Fibroblast of skin of left biceps (primary cell): ENCODE results near the gene SLC24A3.

Source experiments
- DNase-seq, 2 experiments: peaks; one replicate each; pipeline ENCODE4 v3.0.0-alpha.2; 2013; ENCODE audit warnings: low read depth in 2 of 2

The SLC24A3 gene

DNA sequence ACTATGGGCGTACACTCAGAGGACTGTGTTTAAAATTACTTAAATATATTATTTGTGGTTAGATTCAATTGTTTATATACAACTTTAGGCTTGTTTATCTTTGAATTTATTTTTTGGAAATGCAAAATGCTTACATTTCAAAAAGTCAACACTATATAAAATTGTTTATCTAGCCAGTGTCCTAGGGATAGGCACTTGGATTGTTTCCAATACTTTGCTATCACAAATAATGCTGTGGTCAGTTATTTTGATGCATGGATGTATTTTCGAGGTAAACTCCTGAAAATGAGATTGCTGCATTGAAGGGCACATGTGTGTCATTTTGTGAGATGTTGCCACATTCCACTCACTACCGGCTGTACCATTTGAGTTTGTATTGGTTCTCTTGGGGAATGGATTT is 213.9 kb downstream of the SLC24A3 start:
- DNase-seq, result no peak

DNA sequence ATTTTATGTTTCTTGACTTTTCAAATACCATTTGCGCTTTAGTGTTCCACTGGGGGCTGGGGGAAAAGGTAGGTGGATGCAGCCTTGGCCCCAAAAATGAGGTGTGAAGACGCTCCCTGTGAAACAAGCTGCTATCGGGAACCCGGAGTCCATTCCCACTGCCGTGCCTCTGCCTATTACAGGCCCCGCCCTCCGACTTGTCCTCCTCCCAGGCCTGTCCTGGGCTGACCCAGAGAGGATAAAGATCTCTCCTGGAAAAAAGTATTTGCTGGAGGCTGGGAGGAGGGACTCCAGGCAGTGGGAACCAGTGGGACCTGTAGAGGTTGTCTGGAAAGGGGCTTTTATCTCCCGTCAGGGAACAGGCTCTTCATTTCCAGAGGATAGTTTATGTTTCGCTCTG is 215.0 kb downstream of the SLC24A3 start:
- no peak for DNase-seq

GRCh38 chr20:19427913-19428312 is 215.5 kb downstream of the SLC24A3 start:
- DNase-seq, result no peak

- DNase-seq, result no peak
These were observed 215.9 kb downstream of the SLC24A3 start for GRCh38 chr20:19428324-19428723.

GRCh38 chr20:19429538-19429937 is 217.1 kb downstream of the SLC24A3 start:
- DNase-seq, result no peak

DNA sequence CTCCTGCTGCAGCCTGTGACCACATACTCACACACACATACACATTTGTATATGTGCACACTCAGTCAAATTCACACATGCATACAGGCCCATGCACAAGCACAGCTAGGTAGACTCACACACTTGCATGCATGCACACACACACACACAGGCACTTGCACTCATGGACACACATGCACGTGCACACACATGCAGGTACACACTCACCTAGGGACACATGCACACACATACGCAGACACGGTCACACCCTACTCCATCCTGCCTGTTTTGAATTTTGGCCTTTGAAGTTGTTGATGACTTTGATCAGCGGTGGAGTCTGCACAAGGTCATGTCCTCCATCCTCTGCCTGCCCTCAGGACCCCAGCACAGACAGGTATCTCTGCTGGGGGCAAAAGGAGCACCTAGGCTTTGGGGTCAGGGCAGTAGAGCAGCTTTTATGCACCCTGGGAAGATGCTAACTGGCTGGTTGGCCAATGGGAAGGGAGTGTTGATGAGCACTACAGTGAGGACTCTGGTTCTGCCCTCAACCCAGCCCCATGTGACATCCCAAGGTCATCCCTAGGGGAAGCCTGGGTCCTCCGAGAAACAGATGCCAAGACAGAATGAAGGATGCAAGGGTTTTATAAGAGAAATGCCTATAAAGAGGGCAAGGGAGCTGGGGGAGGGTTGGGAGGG is 218.3 kb downstream of the SLC24A3 start:
- no peak for DNase-seq

DNA sequence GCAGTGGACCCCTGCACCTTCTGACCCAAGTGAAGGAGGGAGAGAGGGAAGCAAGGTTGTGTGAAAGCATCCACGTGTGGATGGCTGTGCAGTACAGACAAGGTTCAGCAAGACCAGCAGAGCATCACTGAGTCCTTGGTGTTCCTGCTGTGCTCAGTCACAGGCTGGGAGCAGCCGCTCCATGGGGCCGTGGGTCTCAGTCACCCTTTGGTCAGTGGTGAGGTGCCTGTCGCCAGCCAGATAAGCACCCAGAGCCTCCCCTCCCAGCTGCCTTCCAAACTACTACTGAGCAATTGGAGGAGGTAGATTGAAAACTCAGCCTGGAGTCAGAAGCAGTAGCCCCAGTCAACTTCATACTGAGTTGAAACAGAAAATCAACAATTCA is 218.9 kb downstream of the SLC24A3 start:
- DNase-seq, result no peak

DNA sequence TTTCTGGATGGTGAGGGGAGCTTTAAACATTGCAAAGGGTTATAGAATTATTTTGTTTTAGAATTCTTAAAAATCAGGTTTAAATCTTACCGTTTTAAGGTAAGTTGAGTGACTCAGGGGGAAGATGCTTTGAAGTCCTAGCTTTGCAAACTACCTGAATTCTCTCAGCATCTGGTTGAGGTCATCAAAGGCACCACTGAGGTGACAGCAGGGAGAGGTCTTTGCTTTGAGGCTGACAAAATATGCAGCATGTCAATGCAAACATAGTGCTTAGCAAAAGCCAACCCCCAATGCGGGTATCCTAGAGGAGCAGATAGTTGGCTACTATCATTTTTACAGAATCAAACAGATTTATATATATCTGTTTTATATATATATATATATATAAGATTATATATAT is 219.5 kb downstream of the SLC24A3 start:
- no peak for DNase-seq

DNA sequence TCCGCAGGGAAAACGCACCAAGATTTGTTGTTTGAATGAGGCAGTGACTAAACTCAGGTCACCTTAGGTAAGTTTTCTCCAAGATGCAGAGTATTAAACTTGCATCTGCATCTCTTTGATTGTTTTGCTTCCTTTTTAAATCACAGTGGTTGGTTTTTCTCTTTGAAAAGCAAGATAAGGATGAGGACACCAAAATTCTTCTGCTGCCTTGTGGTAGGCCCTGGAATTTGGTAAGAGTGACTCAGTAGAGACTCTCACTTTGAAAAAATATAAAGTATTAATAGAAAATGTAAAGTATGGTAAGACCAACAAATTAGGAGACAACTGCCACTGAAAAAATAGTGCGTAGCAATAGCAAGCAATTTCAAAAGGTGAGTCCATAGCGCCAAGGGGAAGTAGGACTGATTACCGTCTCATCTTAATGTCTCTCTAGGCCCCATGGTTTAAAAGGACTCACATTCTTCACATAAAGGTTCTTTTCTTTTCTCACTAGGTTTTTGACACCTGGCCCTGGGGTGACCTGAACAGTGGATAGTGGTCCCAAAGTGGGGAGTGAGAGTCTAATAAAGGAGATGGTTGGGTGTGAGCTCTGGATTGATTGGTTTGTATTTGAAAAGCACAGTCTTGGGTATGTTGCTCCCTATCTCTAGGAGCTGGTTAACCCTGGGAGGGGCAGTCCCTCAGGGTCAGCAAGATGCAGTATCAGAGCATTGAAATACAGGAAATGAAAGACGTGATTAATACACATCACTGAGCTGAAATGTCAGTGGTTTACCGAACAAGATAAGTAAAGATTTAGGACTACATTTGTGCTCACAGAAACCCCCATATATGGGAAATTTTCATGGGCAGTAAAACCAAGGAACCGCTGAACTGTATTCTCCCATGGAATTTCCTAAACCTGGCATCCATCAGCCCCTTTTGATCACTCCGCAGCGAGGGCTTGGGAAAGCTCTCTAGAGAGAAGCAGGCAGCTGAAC is 221.2 kb downstream of the SLC24A3 start:
- peak in 1 of 2 experiments; percentile 17 for DNase-seq

GRCh38 chr20:19435316-19435715 is 222.9 kb downstream of the SLC24A3 start:
- no peak for DNase-seq

GRCh38 chr20:19435821-19436220 is 223.4 kb downstream of the SLC24A3 start:
- DNase-seq, result no peak

- DNase-seq, result no peak
These were observed 226.0 kb downstream of the SLC24A3 start for GRCh38 chr20:19438488-19438887.

GRCh38 chr20:19440660-19441527 is 228.5 kb downstream of the SLC24A3 start:
- no peak for DNase-seq

- DNase-seq, result no peak
These were observed 233.8 kb downstream of the SLC24A3 start for GRCh38 chr20:19446246-19446645.

GRCh38 chr20:19448632-19449031 is 236.2 kb downstream of the SLC24A3 start:
- DNase-seq, result no peak

- DNase-seq, result no peak
These were observed 236.6 kb downstream of the SLC24A3 start for GRCh38 chr20:19449051-19449450.

DNA sequence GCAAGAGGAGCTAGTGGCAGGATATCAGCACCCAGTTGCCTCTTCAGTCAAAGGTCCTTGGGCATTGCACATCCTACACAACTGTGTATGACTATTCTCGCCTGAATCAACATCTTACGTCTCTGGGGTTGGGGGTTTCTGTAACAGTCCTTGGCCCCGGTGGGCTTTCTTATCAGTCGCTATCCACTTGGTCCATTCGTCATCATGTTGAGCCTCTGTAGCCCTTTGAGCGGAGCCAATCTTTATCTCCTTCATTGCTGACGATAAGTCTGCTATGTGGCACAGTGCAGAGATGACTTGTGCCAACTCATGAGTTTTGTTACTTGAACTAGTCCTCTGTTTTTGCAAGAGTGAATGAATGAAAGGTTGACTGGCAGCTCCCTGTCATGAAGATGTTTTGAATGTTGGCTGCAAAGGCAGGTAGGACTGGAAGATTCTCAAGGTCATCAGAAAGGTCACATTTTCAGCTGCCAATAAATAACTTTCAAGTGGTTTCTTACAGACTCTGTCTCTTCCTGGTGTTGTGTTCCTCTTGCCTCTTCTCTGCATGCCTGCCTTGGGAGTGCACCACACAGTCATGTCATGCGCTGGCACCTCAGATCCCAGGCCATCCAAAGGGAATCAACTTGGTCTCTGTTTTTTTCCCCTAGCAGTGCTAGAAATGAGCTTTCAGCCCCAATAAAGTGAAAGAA is 238.9 kb downstream of the SLC24A3 start:
- no peak for DNase-seq

GRCh38 chr20:19451923-19452295 is 239.5 kb downstream of the SLC24A3 start:
- DNase-seq, result no peak

- DNase-seq, result no peak
These were observed 241.0 kb downstream of the SLC24A3 start for GRCh38 chr20:19453410-19453809.

DNA sequence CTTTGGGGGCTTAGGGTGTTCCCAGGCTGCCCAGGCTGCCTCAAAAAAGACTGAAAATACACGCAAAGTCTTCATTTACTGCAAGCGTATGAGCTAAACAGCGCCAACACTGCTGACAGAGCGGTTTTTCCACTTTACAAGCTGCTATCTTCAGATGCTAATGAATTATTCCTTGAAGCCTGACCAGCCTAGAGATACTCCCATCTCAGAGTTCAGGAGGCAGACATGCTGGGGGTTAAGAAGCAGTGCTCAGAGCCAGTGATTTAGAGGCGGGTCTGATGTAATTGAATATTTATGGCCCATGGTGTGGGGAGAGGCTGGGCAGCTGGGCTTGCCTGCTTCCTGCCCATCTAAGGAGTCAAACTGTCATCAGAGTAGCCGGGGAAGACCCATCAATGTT is 241.4 kb downstream of the SLC24A3 start:
- no peak for DNase-seq

DNA sequence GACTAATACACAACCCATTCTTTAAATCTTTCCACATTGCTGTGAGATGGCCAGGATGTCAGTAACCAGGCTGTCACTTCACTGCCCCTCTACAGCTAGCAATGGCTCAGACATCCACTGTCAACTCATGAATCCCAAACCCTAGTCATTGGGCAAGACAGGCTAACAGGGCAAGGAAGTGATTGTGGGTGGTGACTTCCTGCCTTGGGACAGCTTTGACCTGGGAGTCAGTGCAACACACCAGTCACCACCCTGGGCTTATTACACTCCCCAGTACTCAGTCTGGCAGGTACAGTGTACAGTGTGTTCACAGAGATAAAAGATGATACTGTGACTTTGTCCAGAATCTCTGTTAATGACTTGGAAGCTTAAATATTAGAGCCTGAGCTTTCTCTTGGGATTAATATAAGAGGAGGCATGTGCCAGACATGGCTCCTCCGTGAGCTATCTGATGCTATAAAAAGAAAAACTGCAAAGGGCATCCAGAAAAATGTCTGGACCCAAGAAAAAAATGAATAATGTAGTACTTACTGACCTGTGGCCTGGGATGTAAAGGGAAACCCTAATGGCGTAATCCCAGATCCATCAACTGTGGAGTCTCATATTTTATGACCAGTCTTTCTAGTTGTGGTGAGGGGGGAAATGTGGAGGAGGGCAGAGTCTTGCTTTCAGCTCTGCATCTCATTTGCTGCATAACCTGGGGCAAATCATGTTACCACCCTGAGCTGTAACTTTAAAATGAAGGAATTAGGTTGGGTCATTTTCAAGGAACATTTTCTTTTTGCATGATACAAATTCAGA is 244.4 kb downstream of the SLC24A3 start:
- DNase-seq, result no peak
